Upper lobe of right lung (tissue), 1 donor: ENCODE results near the gene ZNF525. TPM values are rescaled to one million over a fixed set of nuclear protein-coding genes. Genes with fewer than 3 reads are reported as not detected.
A peak's percentile ranks its signal among the peaks of the same experiment; 100 is the strongest.
"Not testable (repeated sequence)": the region's sequence is repeated elsewhere in the genome, so short reads cannot be mapped to it uniquely, and the experiment has no call there.

Source experiments
- ATAC-seq: fragments of 200-7000 bp; cut with Tn5 transposase; one replicate; pipeline ENCODE4 v1.9.1; 2020; ENCODE audit warnings: mild to moderate bottlenecking, moderate library complexity
- DNase-seq: peaks from one replicate; pipeline ENCODE4 v3.0.0-alpha.2; 2020
- H3K27ac ChIP-seq: fragments of 200-600 bp; one replicate; pipeline ENCODE4 v1.8.0; 2022
- H3K27me3 ChIP-seq: fragments of 200-600 bp; one replicate; pipeline ENCODE4 v1.8.0; 2022; ENCODE audit warnings: mild to moderate bottlenecking
- H3K36me3 ChIP-seq: fragments of 200-600 bp; one replicate; pipeline ENCODE4 v1.8.0; 2022
- H3K4me1 ChIP-seq: fragments of 200-600 bp; one replicate; pipeline ENCODE4 v1.8.0; 2022
- H3K4me3 ChIP-seq: fragments of 200-600 bp; one replicate; pipeline ENCODE4 v1.8.0; 2022; ENCODE audit warnings: mild to moderate bottlenecking
- H3K9me3 ChIP-seq: fragments of 200-600 bp; one replicate; pipeline ENCODE4 v1.8.0; 2022
- CTCF ChIP-seq: fragments of 200-600 bp; IDR thresholded peaks from one replicate; pipeline ENCODE4 v1.8.0; 2022; ENCODE audit warnings: antibody characterized with exemption
- intact Hi-C: fragments of 100-400 bp; cut with DNase I; formaldehyde crosslinking; loops from one replicate; pipeline ENCODE4 v1.11.0; 2022
- total RNA-seq: library from RNA; stranded (reverse); fragmentation: NEBNext Ultra II Directional; extraction: Animal tissue kit (Norgen Biotek cat#: 25700); gene quantifications from one replicate; pipeline ENCODE4 v1.2.1, GENCODE V29; 2021
- donor health status: DM: no; HTN: yes; CAD: no; lungs with severe emphysema.

ZNF525 gene
- total RNA-seq, 1 donor from 2014 or later = 9.4 TPM

- peaks cover 5% of the 10 kb centered on the region for H3K4me1 ChIP-seq
- no peak for ATAC-seq
- H3K36me3 ChIP-seq = no peaks in the 10 kb centered on the region
- no peak overlapping the region for H3K27ac ChIP-seq
- intact Hi-C loops = no loop called here
- no peak overlapping the region for H3K4me3 ChIP-seq
- no peak for DNase-seq
- TF ChIP-seq CTCF = no peak
- no peaks in the 10 kb centered on the region for H3K27me3 ChIP-seq
- no peaks in the 10 kb centered on the region for H3K9me3 ChIP-seq
Observed at GRCh38 chr19:53422551-53422950, 57.0 kb downstream of the ZNF525 start.

- intact Hi-C loops, H3K4me3 ChIP-seq: not testable (repeated sequence)
- ATAC-seq = peak; percentile 45
Observed at GRCh38 chr19:53423074-53423473, 57.6 kb downstream of the ZNF525 start.

GRCh38 chr19:53423680-53424079, 58.2 kb downstream of the ZNF525 start:
- TF ChIP-seq CTCF = peak; percentile 14
- H3K27ac ChIP-seq, intact Hi-C loops, H3K9me3 ChIP-seq, H3K4me1 ChIP-seq, DNase-seq, H3K4me3 ChIP-seq, H3K27me3 ChIP-seq, H3K36me3 ChIP-seq: not testable (repeated sequence)
- peak; percentile 63 for ATAC-seq

More at GRCh38 chr19:53423074-53423473, 57.6 kb downstream of the ZNF525 start:
- not testable (repeated sequence) for H3K27me3 ChIP-seq, H3K36me3 ChIP-seq, H3K4me1 ChIP-seq, H3K9me3 ChIP-seq, DNase-seq, H3K27ac ChIP-seq

GRCh38 chr19:53424968-53425597, 59.6 kb downstream of the ZNF525 start:
- DNase-seq = peak; percentile 76
- peak; percentile 98 for ATAC-seq
- Histone ChIP-seq H3K27me3 (no peaks in the 10 kb centered on the region), H3K4me1 (peaks cover 5% of the 10 kb centered on the region), H3K4me3 (no peak overlapping the region), H3K9me3 (no peaks in the 10 kb centered on the region), H3K36me3 (no peaks in the 10 kb centered on the region), H3K27ac (no peak overlapping the region)
- peak; percentile 89 for TF ChIP-seq CTCF
- intact Hi-C loops = no loop called here

DNA sequence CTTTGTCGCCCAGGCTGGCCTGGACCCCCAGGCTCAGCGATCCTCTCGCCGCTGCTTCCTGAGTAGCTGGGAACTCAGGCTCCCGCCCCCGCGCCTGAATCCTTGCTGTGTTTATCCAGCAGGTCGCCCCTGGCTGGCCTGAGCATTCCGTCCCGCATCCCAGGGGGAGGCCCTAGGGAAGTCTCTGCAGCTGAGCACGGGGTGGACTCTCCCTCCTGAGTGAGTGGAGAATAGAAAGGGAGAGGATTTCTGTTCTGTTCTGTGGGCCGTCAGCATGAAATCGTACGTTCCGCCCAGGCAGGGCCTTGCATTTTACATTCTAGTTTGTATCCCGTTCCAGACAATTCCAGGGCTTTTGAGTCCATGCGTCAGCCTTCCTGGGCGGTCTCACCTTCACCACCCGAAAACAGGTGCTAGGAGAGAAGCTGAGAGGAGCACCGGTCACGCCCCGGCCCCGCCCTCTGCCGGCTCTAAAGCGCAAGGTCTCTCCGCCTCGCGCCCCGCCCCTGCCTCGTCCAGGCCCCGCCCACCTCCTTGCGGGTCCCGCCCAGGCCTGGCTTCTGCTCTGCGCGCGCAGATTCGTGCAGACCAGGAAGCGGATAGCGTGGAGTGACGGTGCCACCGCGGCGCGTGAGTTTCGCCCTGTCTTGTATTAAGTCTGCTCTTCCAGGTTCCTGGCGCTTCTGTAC, 66.0 kb downstream of the ZNF525 start, which contains the start of gene ZNF761:
Gene ZNF761, plus strand, starts transcription at position 586 of the 689 bp plus-strand sequence. CDS start 15,285 bp downstream, outside the sequence.
- H3K27me3 ChIP-seq = no peaks in the 10 kb centered on the region
- H3K27ac ChIP-seq = peak within 1 kb of the TSS; percentile 77
- intact Hi-C loops = no loop called here

More for the DNA sequence above, 66.0 kb downstream of the ZNF525 start, which contains the start of gene ZNF761:
- DNase-seq (peak; percentile 99), ATAC-seq (peak; percentile 100)
- peaks cover 7% of the 10 kb centered on the region for H3K4me1 ChIP-seq
- no peaks in the 10 kb centered on the region for H3K9me3 ChIP-seq
- TF ChIP-seq CTCF = peak; percentile 49
- H3K4me3 ChIP-seq = peak within 1 kb of the TSS; percentile 69
- H3K36me3 ChIP-seq = peaks cover 7% of the 10 kb centered on the region
